Fibroblast of pulmonary artery (primary cell): ENCODE results near the gene NTN5.

Source experiments
- DNase-seq: peaks from one replicate; pipeline ENCODE4 v3.0.0-alpha.2; 2010; ENCODE audit warnings: low read depth
- H3K4me3 ChIP-seq: replicated peaks from 2 replicates; pipeline ENCODE4 v1.5.1; 2011; ENCODE audit warnings: low read depth, mild to moderate bottlenecking, control low read depth, low read length, moderate library complexity
- TF ChIP-seq, protein P1 (sequence below): IDR thresholded peaks from 2 replicates; pipeline ENCODE4 v1.5.1; 2011; ENCODE audit warnings: mild to moderate bottlenecking, control low read depth, low read length, inconsistent platforms; ENCODE audit errors: missing control alignments

The NTN5 gene

DNA sequence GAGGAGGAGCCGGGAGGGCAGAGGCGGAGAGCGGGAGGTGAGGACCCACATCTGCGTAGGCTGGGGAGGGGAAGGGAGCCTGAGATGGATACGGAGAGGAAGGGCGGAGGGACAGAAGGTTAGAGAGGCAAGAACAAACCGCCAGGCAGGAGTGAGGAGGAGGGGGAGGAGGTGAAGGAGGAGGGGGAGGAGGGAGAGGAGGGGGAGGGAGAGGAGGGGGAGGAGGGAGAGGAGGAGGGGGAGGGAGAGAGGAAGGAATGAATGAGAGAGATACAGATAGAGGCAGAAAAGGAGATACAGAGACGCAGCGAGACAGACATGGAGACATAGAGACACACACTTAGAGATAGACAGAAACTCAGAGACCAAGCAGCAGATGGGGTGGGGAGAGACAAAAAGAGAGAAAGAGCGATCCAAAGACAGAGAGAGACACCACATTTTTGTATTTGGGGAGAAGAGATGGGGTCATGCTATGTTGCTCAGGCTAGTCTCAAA is 26.0 kb downstream of the NTN5 start:
- DNase-seq: peak; percentile 87
- TF ChIP-seq, protein P1, sequence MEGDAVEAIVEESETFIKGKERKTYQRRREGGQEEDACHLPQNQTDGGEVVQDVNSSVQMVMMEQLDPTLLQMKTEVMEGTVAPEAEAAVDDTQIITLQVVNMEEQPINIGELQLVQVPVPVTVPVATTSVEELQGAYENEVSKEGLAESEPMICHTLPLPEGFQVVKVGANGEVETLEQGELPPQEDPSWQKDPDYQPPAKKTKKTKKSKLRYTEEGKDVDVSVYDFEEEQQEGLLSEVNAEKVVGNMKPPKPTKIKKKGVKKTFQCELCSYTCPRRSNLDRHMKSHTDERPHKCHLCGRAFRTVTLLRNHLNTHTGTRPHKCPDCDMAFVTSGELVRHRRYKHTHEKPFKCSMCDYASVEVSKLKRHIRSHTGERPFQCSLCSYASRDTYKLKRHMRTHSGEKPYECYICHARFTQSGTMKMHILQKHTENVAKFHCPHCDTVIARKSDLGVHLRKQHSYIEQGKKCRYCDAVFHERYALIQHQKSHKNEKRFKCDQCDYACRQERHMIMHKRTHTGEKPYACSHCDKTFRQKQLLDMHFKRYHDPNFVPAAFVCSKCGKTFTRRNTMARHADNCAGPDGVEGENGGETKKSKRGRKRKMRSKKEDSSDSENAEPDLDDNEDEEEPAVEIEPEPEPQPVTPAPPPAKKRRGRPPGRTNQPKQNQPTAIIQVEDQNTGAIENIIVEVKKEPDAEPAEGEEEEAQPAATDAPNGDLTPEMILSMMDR: no peak
- peak overlapping the region; percentile 60 for H3K4me3 ChIP-seq

DNA sequence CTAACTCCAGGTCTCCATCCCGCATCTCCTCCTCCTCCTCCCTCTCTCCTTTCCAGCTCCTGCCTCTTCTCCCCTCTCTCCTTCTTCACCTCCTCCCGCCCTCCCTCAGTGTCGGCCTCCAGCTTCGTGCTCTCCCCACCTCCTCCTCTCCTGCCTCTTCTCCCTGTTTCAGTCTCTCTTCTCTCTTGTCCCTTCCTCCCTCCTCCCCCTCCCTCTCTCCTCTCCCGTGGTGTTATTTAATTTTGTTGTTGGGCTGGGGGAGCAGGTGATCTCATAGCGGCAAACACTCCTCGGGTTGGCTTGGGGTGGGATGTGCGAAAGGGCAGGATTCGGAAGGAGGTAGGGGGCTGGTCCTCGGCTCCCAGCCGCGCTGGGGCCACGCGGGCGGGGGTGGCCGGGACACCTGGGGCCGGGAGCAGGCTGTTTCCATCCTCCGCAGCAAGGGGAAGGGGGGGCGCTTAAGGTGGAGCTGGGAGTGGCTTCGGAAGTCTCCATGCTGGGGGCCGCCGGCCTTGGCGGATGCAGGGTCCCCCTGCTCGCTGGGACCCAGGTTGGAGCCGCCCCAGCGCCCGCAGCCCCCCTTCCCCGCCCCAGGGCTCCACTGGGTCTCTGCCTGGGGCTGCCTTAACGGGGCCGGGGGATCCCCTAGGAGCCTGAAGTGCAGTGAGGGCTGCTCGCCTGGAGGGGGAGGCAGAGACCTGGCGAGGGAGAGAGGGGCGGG is 26.7 kb downstream of the NTN5 start, which contains the start of gene CA11:
TSS of gene CA11 (minus strand) at position 187 of the 721 bp plus-strand sequence. CDS start 555 bp downstream, outside the sequence.
- TF ChIP-seq, protein P1: peak; percentile 71
- peak within 1 kb of the TSS; percentile 60 for H3K4me3 ChIP-seq
- DNase-seq: peak; percentile 33

DNA sequence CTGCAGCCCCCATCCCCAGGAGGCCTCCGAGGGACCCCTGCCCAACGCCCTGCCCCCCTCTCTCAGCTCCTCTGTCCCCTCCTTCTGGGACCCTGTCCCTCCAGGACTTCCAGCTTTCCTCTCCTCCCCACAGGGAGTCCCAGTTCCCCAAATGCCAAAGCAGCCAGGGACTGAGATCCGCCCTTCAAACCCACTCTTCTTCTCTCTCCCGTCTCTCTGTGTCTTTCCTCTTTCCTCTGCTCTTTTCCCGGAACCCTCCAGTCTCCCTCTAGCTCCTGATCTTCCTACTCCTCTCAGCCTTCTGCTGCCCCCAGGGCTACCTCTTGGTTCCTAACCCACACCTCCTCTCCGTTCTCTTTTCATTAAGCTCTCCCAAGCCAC is 27.2 kb downstream of the NTN5 start:
- TF ChIP-seq, protein P1: no peak
- peak overlapping the region; percentile 60 for H3K4me3 ChIP-seq
- DNase-seq: no peak

DNA sequence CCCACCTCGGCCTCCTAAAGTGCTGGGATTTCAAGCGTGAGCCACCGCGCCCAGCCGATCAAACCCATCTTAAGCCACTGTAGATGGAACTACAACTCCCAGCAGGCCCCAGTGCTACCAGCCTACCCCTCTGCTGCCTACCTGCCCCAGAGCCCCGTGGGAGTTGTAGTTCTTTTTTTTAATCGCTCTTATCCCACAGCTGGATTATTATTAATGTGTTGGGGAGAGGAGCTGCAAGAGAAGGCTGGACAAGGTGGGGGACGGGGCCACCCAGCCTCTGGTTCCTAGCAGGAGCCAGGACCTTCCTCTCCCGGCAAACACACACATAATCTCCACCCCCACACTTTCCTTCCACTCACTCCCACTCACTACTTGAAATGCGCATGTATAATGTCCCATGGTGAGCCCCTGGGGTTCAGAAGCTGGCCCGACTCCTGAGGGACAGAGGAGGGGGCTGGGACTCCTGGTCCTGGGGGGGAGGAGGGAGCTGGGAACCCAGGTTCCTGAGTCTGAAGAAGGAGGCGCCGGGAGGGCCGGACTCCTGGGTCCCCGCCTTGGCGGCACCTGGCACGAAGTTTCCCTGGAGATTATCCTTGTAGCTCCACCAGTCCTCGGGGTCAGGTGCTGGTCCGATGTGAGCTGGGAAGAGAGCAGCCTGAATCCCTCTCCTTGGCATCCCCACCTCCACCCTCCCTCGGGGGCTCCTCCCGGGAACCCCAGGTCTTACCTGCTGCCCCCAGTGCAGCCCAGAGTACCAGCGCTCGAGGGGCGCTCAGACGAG is 27.8 kb downstream of the NTN5 start:
- TF ChIP-seq, protein P1: no peak
- H3K4me3 ChIP-seq: peak overlapping the region; percentile 60

DNA sequence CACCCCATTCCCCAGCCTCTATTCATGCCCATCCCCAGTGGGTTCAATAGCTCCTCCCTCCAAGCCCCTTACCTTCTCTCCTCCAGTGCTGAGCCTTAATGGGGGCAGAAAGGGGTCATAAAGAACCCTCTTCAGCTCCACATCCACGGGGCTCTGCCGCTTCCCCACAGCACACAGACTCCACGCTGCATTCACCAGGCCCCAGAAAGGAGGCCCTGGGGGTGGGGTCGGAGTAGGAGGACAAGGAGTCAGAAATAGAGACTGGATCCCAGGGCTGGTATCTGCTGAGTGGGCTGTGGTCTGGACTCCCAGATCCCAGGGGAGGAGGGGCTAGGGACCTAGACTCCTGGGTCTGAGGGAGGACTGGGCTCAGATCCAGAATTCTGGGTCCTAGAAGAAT is 28.5 kb downstream of the NTN5 start:
- TF ChIP-seq, protein P1: no peak
- H3K4me3 ChIP-seq: peak overlapping the region; percentile 60
- DNase-seq: no peak

More for the DNA sequence above, 27.8 kb downstream of the NTN5 start:
- peak; percentile 82 for DNase-seq

DNA sequence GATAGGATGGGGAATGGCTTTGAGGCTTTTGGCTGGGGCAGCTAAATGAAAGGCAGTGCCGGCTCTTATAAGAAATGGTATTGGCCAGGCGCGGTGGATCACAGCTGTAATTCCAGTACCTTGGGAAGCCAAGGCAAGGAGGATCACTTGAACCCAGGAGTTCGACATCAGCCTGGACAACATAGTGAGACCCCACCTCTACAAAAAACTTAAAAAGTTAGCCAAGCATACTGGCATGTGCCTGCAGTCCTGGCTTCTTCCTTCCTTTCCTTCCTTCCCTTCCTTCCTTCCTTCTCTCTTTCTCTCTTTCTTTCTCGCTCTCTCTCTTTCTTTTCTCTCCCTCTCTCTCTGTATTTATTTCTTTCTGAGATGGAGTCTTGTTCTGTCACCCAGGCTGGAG is 30.0 kb downstream of the NTN5 start:
- H3K4me3 ChIP-seq: no peak overlapping the region
- TF ChIP-seq, protein P1: no peak
- DNase-seq: no peak
